GM19452 (cell line): Measurements from ENCODE around the gene KRT3.

ENCODE experiments used
- ATAC-seq: cut with Tn5 transposase; IDR thresholded peaks from one replicate; pipeline ENCODE4 v1.9.1; 2021; ENCODE audit not compliant: unreplicated experiment

Gene KRT3

DNA sequence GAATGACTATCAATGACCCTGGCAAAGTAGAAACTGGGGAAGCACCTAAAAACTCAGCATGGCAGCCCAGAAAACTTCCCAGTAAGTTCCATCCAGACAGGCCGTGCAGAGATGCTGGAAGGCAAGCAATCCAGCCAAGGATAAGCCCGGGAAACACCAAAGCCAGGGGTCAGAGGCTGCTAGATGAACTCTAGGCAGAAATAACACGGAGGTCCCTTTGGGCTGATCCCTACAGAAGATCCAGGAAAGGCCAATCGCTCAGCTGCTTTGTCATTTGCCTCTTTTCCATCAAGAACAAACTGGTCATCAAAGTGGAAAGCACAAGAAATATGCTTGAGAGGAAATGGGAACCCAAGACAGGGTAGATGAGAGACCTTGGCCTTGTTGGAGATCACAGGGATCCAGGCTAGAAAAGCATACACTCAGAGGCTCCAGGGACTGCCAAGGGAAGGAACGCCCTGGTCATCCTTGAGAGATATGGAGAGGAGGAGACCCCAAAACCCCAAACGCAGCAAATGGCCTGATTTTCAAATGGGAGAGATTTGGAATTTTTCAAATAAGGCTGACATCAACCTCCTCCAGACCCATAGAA, 31.7 kb upstream of the KRT3 start:
- ATAC-seq = no peak

- ATAC-seq = no peak
Measured at GRCh38 chr12:52826611-52827498, 30.9 kb upstream of the KRT3 start.

DNA sequence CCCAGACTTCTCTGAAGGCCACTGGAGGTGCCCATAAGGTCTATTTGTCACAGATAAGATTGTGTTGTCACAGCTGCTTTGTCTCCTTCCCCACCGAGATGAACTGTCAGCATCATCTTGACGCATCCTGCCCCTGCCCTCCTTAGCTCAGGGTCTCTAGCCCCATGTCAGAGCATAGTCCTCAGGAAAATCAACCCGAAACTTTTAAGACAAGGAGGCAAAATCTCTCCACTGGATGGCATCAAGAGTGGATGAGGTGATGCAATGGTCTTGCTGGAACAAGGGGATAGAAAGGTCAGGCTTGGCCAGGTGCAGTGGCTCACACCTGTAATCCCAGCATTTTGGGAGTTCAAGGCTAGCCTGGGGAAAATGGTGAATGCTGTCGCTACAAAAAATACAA, 30.0 kb upstream of the KRT3 start:
- no peak for ATAC-seq

GRCh38 chr12:52824741-52825410, 29.0 kb upstream of the KRT3 start:
- no peak for ATAC-seq

GRCh38 chr12:52823761-52824450, 28.0 kb upstream of the KRT3 start:
- no peak for ATAC-seq

- ATAC-seq = no peak
Measured at GRCh38 chr12:52822771-52823510, 27.0 kb upstream of the KRT3 start.

DNA sequence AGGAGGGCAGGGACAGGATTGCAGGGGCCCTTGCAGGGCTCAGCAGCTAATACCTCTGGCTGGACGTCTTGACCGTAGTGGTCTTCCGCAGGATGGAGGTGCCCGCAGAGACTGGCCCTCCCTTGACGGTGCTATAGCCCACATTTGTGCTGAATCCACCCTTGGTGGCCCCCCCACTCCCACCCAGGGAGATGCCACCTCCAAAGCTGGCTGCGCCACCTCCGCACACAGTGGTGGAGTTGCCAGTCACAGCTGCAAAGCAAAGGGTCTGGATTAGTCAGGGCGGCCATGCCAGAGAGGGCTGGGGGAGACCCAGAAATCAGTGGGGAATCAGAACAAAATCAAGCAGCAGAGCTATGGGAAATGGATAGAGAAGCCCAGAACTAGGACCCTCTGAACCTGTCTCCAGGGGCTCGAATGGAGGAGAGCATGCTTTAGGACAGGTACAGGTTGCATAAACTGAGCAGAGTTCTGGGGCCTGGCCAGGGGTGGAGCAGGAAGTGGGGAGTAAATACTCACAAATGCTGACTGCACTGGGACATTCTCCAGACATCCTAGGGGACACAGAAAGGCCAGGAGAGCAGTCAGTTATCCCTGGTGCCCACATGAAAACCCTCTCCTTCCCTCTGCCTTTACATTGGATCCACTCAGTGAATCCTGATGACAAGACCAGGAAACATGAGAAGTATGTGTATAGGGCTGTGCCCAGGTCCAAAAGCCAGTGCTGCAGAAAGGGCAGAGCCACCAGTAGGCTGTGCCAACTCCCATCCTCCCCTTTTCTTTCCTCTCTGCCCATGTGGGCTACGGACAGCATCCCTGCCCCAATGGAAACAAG, 26.1 kb upstream of the KRT3 start:
- ATAC-seq = no peak

DNA sequence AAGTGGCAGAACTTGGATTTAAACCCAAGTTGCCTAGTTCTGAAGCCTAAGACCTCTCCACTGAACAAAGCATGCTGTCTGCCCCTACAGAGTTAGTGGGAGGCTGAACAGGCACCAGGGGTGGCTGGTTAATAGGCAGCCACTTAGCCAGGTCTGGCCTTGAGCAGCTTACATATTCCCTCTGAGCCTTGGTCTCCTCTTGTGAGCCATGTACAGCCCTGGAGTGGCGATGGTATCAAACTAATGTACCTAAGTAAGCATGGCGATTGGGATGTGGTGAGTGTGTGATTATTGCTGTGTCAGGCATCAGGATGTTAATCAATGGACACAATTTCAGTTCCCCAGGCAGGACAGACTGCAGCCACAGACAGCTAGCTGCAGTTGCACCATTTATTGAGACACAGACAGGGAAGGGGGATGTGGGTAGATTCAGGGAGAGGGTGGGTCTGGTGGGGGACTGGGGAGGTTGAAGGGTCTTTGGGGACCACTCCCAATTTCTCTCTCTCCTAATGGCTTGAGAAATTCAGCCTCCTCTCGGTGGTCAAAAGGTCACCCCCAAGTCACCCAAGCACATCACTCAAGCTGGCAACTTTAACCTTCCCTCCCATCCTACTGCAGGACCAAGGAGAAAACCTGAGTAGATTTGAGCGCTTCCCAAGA, 25.3 kb upstream of the KRT3 start:
- no peak for ATAC-seq

GRCh38 chr12:52820521-52820920, 24.6 kb upstream of the KRT3 start:
- no peak for ATAC-seq

DNA sequence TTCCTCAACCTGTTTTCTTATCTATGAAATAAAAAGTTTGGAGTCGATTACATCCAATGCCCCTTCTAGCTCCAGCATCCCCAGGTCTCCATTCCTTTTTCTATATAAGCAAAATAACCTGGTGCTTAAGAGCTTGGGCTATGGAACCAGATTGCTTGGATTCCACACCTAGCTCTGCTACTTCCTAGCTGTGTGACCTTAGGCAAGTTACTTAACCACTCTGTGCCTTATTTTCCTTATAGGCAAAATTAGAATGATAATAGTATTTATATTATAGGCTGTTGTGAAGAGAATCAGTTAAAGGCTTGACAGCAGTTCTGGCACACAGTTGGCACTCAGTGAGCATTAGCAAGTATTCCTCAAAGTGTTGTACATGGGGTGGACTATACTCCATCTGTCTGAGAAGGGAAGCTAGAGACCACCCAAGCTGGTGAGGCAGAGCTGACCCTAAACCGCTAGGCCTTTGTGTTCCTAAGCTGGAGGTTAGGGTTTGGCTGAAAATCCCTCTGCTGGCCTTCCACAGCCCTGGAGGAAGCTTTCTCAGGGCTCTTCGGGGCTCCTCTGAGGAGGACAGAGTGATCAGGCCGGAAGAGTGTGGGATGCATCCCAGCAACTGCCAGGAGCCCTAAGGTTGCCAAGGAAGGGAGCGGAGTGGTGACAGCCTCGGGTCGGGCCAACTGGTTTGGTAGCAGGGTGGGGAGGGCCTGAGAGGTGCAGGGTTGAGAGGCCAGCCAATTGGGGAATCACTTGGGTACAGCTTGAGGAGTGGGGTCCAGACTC, 24.0 kb upstream of the KRT3 start:
- no peak for ATAC-seq

GRCh38 chr12:52818887-52819420, 23.0 kb upstream of the KRT3 start:
- no peak for ATAC-seq

DNA sequence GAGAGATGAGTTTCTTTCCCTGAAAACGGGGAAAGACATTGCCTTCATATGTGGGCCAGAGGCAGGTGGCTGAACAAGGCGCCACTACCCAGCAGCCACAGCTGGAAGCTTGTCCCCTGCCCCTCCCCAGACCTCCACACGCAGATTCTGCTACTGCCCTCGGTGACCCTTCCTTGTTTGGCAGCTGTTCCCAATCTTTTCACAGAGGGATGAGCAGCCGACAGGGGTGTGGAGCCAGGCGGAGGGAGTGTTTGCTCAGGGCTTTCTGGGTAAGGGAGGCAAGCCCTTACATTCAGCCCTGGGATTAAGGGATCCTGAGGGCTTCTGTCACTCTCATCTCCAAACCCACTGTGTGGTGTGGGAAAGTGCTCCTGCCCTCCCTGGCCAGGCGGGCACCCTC, 22.5 kb upstream of the KRT3 start:
- ATAC-seq = no peak

DNA sequence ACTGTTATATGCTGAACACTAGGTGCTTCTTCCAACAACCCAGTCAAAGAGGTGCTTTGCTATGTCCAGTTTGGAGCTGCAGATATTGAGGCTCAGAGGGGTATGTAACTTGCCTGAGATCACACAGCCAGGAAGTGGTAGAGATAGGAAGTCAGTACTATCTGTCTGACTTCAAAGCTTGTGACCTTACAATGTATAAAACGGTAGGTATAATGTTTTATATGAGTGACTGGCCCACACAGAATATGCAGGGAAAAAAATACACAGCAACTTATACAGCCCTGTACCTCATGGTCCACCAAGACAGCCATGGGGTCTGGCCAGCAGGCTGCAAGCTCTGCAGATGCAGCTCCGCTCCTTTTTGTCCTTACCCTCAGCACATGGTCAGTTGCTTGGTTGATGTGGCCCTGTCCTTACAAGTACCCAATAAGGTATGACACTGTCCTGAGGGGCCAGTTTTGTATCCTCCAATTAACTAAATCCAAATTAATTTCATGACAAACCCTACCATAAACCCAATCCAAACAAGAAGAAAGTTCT, 21.9 kb upstream of the KRT3 start:
- ATAC-seq = no peak

GRCh38 chr12:52817003-52817698, 21.2 kb upstream of the KRT3 start:
- no peak for ATAC-seq

DNA sequence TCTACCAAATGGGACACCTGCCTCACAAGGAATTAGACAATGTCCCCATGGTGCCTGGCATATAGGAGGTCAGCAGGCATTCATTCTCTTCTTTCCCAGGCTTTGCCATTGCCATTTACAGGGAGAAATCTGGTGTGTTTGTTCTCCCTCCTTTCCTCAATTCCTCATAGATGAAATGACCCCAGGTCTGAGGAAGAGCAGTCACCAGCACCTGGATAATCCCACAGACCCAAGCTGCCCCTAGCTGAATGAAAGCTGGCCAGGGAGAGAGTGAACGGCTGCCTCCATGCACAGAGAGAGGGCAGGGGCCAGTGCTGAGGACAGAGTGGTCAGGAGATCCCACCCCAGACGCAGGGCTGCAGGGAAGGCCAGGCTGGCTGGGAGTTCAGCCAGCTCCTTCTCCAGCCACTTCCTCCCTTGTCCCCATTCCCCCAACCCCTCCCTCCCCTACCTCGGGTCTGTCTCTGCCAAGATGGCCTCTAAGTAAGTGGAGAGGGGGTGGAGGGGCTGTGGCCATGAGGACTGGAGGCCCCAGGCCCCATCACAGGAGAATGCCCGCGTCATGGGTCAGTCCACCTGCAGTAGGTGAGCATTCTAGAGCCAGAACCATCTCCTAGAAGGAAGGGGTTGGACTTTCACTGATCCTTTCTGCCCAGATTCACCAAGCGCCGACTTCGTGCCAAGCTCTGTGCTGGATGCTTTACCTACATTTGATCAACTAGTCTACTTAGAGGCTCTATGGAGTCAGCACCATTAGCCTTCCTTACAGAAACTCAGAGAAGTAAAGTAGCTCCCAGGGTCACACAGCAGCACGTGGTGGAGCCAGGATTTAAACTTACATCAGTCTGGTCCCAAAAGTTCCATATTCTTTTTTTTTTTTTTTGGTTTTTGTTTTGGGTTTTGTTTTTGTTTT, 20.0 kb upstream of the KRT3 start:
- no peak for ATAC-seq

DNA sequence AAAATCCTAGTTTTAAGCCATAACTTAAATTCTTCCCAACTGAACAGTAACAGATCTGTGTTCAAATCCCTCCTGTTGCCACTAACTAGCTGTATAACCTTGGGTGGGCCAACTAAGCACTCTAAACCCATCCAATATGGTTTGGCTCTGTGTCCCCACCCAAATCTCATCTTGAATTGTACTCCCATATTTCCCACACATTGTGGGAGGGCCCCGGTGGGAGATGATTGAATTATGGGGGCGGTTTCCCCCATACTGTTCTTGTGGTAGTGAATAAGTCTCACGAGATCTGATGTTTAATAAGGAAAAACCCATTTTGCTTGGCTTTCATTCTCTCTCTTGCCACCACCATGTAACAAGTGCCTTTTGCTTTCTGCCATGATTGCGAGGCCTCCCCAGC, 19.2 kb upstream of the KRT3 start:
- ATAC-seq = no peak
